GM18868 (cell line): ENCODE data around the gene MKRN2OS.

Source experiments
- ATAC-seq: cut with Tn5 transposase; IDR thresholded peaks from one replicate; pipeline ENCODE4 v1.9.1; 2021; ENCODE audit warnings: mild to moderate bottlenecking, moderate library complexity; ENCODE audit not compliant: unreplicated experiment

MKRN2OS gene

GRCh38 chr3:12515631-12516030 is 29.7 kb downstream of the MKRN2OS start:
- ATAC-seq = no peak

- ATAC-seq = no peak
These were observed 31.4 kb downstream of the MKRN2OS start for GRCh38 chr3:12513694-12514446.

- no peak for ATAC-seq
These were observed 32.7 kb downstream of the MKRN2OS start for GRCh38 chr3:12512534-12513118.

GRCh38 chr3:12509466-12509865 is 35.8 kb downstream of the MKRN2OS start:
- no peak for ATAC-seq

GRCh38 chr3:12508291-12508700 is 37.0 kb downstream of the MKRN2OS start:
- ATAC-seq = no peak

- no peak for ATAC-seq
These were observed 37.6 kb downstream of the MKRN2OS start for GRCh38 chr3:12507591-12508281.

GRCh38 chr3:12506201-12506709 is 39.0 kb downstream of the MKRN2OS start:
- no peak for ATAC-seq

GRCh38 chr3:12503126-12503957 is 42.0 kb downstream of the MKRN2OS start:
- ATAC-seq = no peak

- ATAC-seq = no peak
These were observed 43.8 kb downstream of the MKRN2OS start for GRCh38 chr3:12501360-12502020.

GRCh38 chr3:12499474-12499873 is 45.8 kb downstream of the MKRN2OS start:
- ATAC-seq = no peak

GRCh38 chr3:12496453-12496761 is 48.9 kb downstream of the MKRN2OS start:
- ATAC-seq = no peak

- ATAC-seq = no peak
These were observed 49.4 kb downstream of the MKRN2OS start for GRCh38 chr3:12495749-12496452.

- ATAC-seq = no peak
These were observed 54.8 kb downstream of the MKRN2OS start for GRCh38 chr3:12490547-12490946.

- ATAC-seq = no peak
These were observed 55.5 kb downstream of the MKRN2OS start for GRCh38 chr3:12489832-12490231.
